Karpas-422 (cell line): ENCODE measurements around the gene USO1. TPM values are rescaled to one million over a fixed set of nuclear protein-coding genes. Genes with fewer than 3 reads are reported as not detected.

Experiments used
- DNase-seq: peaks from one replicate; pipeline ENCODE4 v3.0.0-alpha.2; 2015
- H2AFZ ChIP-seq: fragments of 200-600 bp; sonication (generic); 2 replicates; pipeline ENCODE4 v1.6.1; 2014; ENCODE audit warnings: antibody characterized with exemption, low read length, mixed read lengths
- H3K27ac ChIP-seq: fragments of 200-600 bp; sonication (generic); 2 replicates; pipeline ENCODE4 v1.5.1; 2014; ENCODE audit warnings: mild to moderate bottlenecking, low read length, moderate library complexity
- H3K27me3 ChIP-seq: fragments of 200-600 bp; sonication (generic); 2 replicates; pipeline ENCODE4 v1.6.1; 2014; ENCODE audit warnings: low read length, mixed read lengths
- H3K36me3 ChIP-seq: fragments of 200-600 bp; sonication (generic); 2 replicates; pipeline ENCODE4 v1.6.1; 2014; ENCODE audit warnings: low read length, mixed read lengths; ENCODE audit not compliant: insufficient read depth
- H3K4me1 ChIP-seq: fragments of 200-600 bp; sonication (generic); 2 replicates; pipeline ENCODE4 v1.6.1; 2014; ENCODE audit warnings: mild to moderate bottlenecking, low read length, mixed read lengths
- H3K4me2 ChIP-seq: fragments of 200-600 bp; sonication (generic); 2 replicates; pipeline ENCODE4 v1.6.1; 2014; ENCODE audit warnings: low read length, low read depth, mild to moderate bottlenecking; ENCODE audit not compliant: poor library complexity, severe bottlenecking
- H3K4me3 ChIP-seq: fragments of 200-600 bp; sonication (generic); 2 replicates; pipeline ENCODE4 v1.5.1; 2014; ENCODE audit warnings: mild to moderate bottlenecking, antibody characterized with exemption, low read length, mixed read lengths
- H3K79me2 ChIP-seq: fragments of 200-600 bp; sonication (generic); 2 replicates; pipeline ENCODE4 v1.6.1; 2014; ENCODE audit warnings: mild to moderate bottlenecking, low read length, mixed read lengths
- H3K9ac ChIP-seq: fragments of 200-600 bp; sonication (generic); 2 replicates; pipeline ENCODE4 v1.6.0; 2014; ENCODE audit warnings: low read length
- H3K9me2 ChIP-seq: fragments of 200-600 bp; sonication (generic), shearing (Covaris generic); replicated peaks from 2 replicates; pipeline ENCODE4 v1.6.0; 2014; ENCODE audit warnings: mild to moderate bottlenecking, low read length, moderate library complexity; ENCODE audit not compliant: insufficient read depth
- H3K9me3 ChIP-seq: fragments of 300-700, 200-600 bp; sonication (generic); 2 replicates; pipeline ENCODE4 v1.6.1; 2014; ENCODE audit warnings: low read length, mixed read lengths
- H4K20me1 ChIP-seq: fragments of 200-600 bp; sonication (generic); 2 replicates; pipeline ENCODE4 v1.6.1; 2014; ENCODE audit warnings: mild to moderate bottlenecking, antibody characterized with exemption, low read length, low read depth; ENCODE audit not compliant: insufficient read depth
- total RNA-seq: library from RNA; depleted of rRNA; stranded (reverse); fragments of >200 nt; shearing (Covaris generic); gene quantifications from 2 replicates; pipeline ENCODE4 v1.2.3, GENCODE V29; 2014; ENCODE audit warnings: low replicate concordance

USO1 gene
- total RNA-seq, 1 experiment from 2014 or later, result 26.2 TPM

DNA sequence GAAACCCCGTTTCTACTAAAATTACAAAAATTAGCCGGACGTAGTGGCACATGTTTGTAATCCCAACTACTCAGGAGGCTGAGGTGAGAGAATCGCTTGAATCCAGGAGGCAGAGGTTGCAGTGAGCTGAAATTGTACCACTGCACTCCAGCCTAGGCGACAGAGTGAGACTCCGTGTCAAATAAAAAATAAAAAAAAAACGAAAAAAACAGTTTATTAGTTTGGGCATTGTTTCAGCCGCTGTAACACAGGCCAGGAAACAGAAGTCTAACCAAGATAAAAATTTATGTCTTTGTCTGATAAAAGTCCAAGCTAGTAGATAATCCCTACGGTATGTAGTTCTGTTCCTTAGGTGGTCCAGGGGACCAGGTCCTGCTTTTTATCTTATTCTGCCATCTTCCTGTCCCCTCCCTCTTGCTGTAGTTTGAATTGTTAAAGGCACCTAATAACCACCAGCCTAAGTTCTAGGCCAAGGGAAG, 21.4 kb downstream of the USO1 start:
- no peak overlapping the region for H2AFZ ChIP-seq
- H3K27ac ChIP-seq, result no peak overlapping the region
- H3K4me3 ChIP-seq, result no peak overlapping the region
- H3K9ac ChIP-seq, result no peak overlapping the region
- H3K27me3 ChIP-seq, result no peaks in the 10 kb centered on the region
- no peak overlapping the region for H3K4me2 ChIP-seq
- no peaks in the 10 kb centered on the region for H3K9me3 ChIP-seq
- DNase-seq, result no peak
- peaks cover 78% of the 10 kb centered on the region for H3K79me2 ChIP-seq
- H3K9me2 ChIP-seq, result no peaks in the 10 kb centered on the region
- no peaks in the 10 kb centered on the region for H3K36me3 ChIP-seq
- H4K20me1 ChIP-seq, result no peaks in the 10 kb centered on the region
- no peaks in the 10 kb centered on the region for H3K4me1 ChIP-seq

DNA sequence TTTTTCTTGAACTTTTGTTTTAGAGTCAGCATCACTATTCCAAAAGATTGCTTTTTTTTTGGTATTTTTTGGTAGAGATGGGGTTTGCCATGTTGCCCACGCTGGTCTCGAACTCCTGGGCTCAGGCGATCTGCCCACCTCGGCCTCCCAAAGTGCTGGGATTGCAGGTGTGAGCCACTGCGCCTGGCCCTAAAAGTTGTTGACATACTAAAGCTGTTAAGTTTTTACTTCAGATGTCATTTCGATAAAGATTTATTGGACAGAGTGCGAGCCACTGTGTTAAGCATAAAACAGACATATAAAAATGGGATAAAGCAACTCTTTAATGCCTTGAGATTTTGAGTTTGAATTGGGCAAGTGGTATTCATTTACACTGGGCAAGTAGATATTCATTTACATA, 28.3 kb downstream of the USO1 start:
- Histone ChIP-seq H2AFZ (no peak overlapping the region), H3K27me3 (no peaks in the 10 kb centered on the region), H3K36me3 (peaks cover 11% of the 10 kb centered on the region), H3K4me1 (no peaks in the 10 kb centered on the region), H3K9me3 (no peaks in the 10 kb centered on the region), H3K9me2 (no peaks in the 10 kb centered on the region), H3K79me2 (peaks cover 25% of the 10 kb centered on the region), H3K27ac (no peak overlapping the region), H4K20me1 (no peaks in the 10 kb centered on the region), H3K4me2 (no peak overlapping the region), H3K4me3 (no peak overlapping the region), H3K9ac (no peak overlapping the region)
- DNase-seq, result no peak

DNA sequence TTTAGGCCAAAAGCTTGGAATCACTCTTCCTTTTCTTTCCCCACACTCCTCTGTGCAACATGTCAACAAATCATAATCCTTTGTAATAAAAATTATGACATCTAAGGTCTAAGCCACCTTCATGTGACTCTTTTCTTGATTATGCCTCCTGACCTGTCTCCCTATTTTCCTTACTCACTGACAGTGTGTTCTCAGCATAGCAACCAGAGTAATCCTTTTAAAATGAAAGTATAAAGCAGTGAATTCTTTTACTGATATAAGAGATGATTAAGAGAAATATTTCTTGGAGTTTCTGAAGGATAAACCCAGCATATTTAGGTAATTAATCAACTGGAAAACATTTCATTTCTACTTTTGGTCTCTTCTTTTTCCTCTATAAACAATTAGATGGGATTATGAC, 44.7 kb downstream of the USO1 start:
- no peak overlapping the region for H3K27ac ChIP-seq
- no peaks in the 10 kb centered on the region for H4K20me1 ChIP-seq

DNA sequence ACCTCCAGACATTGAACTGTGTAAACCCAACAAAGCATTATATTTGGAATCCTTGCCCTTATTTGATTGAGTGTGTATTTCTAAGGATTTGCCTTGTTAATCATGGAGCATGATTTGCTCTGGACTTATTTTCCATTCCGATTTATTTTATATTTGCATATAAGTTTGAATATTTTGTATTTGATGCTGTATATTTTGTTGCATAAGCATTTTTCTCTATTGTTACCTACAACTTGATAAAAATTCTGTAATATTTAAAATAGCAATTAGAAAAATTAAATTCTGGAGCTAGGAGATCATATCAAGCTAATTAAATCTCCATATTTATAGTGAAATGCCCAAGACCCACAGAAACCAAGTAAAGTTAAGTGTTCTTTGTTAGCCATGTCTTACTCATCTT, 47.2 kb downstream of the USO1 start:
- Histone ChIP-seq H3K4me3 (no peak overlapping the region), H3K36me3 (peaks cover 42% of the 10 kb centered on the region), H3K4me1 (no peaks in the 10 kb centered on the region), H4K20me1 (no peaks in the 10 kb centered on the region), H3K9ac (no peak overlapping the region), H3K79me2 (0 out of 2 replicates have a peak, but pooled peaks cover 10% of the 10 kb centered on the region), H3K27ac (no peak overlapping the region), H3K27me3 (no peaks in the 10 kb centered on the region), H2AFZ (no peak overlapping the region), H3K9me2 (no peaks in the 10 kb centered on the region), H3K9me3 (no peaks in the 10 kb centered on the region), H3K4me2 (no peak overlapping the region)
- peak; percentile 34 for DNase-seq

More for the DNA sequence above, 44.7 kb downstream of the USO1 start:
- no peaks in the 10 kb centered on the region for H3K27me3 ChIP-seq
- no peak overlapping the region for H2AFZ ChIP-seq
- H3K4me3 ChIP-seq, result no peak overlapping the region
- H3K79me2 ChIP-seq, result 0 out of 2 replicates have a peak, but pooled peaks cover 10% of the 10 kb centered on the region
- H3K4me2 ChIP-seq, result no peak overlapping the region
- peaks cover 17% of the 10 kb centered on the region; the same call in 1 of the 2 replicates for H3K36me3 ChIP-seq
- no peaks in the 10 kb centered on the region for H3K9me3 ChIP-seq
- no peaks in the 10 kb centered on the region for H3K9me2 ChIP-seq
- no peak overlapping the region for H3K9ac ChIP-seq
- H3K4me1 ChIP-seq, result no peaks in the 10 kb centered on the region
- DNase-seq, result no peak

DNA sequence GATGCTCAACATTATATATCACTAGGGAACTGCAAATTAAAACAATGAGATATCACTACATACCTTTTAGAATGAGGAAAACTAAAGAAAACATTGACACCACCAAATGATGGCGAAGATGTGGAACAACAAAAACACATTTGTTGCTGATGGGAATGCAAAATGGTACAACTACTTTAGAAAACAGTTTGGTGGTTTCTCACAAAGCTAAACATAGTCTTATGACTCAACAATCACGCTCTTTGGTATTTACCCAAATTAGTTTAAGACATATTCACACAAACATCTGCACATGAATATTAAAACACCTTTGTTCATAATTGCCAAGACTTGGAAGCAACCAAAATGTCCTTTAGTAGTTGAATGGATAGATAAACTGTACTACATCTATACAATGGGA, 53.2 kb downstream of the USO1 start:
- H3K36me3 ChIP-seq, result peaks cover 46% of the 10 kb centered on the region

DNA sequence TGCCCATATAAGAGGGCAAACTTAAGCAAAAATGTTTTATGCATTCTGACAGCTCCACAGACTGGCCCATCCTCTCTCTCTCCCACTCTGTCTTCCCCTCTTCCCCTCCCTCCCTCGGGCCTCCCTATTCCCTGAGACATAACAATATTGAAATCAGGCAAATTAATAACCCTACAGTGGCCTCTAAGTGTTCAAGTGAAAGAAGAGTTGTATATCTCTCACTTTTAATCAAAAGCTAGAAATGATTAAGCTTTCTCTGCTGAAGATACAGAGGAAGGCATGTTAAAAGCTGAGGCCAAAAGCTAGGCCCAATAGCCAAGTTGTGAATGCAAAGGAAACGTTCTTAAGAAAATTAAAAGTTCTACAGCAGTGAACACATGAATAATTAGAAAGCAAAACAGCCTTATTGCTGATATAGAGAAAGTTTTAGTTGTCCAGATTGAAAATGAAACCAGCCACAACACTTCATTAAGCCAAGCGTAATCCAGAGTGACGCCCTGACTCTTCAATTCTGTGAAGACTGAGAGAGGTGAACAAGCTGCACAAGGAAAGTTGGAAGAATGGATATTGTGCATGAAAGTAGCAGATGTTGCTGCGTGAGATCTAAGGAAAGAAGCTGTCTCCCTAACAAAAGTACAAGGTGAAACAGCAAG, 54.9 kb downstream of the USO1 start:
- Histone ChIP-seq H3K4me2 (no peak overlapping the region), H3K9ac (no peak overlapping the region), H4K20me1 (no peaks in the 10 kb centered on the region), H3K4me1 (no peaks in the 10 kb centered on the region), H3K79me2 (no peaks in the 10 kb centered on the region), H3K4me3 (no peak overlapping the region), H3K9me3 (no peaks in the 10 kb centered on the region), H3K36me3 (peaks cover 45% of the 10 kb centered on the region), H3K27ac (no peak overlapping the region), H3K9me2 (no peaks in the 10 kb centered on the region), H3K27me3 (no peaks in the 10 kb centered on the region), H2AFZ (no peak overlapping the region)
- no peak for DNase-seq

More for the DNA sequence above, 53.2 kb downstream of the USO1 start:
- Histone ChIP-seq H3K27me3 (no peaks in the 10 kb centered on the region), H3K4me1 (no peaks in the 10 kb centered on the region), H3K9me3 (no peaks in the 10 kb centered on the region), H3K4me2 (no peak overlapping the region), H3K27ac (no peak overlapping the region), H3K9ac (no peak overlapping the region), H3K9me2 (no peaks in the 10 kb centered on the region), H3K79me2 (no peaks in the 10 kb centered on the region), H2AFZ (no peak overlapping the region), H3K4me3 (no peak overlapping the region), H4K20me1 (no peaks in the 10 kb centered on the region)
- no peak for DNase-seq

DNA sequence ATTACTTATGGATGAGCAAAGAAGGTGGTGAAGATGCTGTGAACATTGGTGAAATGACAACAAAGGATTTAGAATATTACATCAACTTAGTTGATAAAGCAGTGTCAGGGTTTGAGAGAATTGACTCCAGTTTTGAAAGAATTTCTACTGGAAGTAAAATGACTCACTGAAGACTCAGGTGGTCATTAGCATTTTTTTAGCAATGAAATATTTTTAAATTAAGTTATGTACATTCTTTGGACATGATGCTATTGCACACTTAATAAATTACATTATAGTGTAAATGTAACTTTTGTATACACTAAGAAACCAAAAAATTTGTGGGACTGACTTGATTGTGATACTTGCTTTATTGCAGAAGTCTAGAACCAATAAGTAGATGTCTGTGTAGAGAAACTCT, 56.9 kb downstream of the USO1 start:
- no peak for DNase-seq
- H3K9me3 ChIP-seq, result no peaks in the 10 kb centered on the region
- no peak overlapping the region for H3K4me2 ChIP-seq
- H3K79me2 ChIP-seq, result no peaks in the 10 kb centered on the region
- H4K20me1 ChIP-seq, result no peaks in the 10 kb centered on the region
- no peak overlapping the region for H3K4me3 ChIP-seq
- H3K9me2 ChIP-seq, result no peaks in the 10 kb centered on the region
- peaks cover 24% of the 10 kb centered on the region for H3K36me3 ChIP-seq
- no peak overlapping the region for H3K9ac ChIP-seq
- H2AFZ ChIP-seq, result no peak overlapping the region
- no peak overlapping the region for H3K27ac ChIP-seq
- H3K4me1 ChIP-seq, result no peaks in the 10 kb centered on the region
- H3K27me3 ChIP-seq, result no peaks in the 10 kb centered on the region

DNA sequence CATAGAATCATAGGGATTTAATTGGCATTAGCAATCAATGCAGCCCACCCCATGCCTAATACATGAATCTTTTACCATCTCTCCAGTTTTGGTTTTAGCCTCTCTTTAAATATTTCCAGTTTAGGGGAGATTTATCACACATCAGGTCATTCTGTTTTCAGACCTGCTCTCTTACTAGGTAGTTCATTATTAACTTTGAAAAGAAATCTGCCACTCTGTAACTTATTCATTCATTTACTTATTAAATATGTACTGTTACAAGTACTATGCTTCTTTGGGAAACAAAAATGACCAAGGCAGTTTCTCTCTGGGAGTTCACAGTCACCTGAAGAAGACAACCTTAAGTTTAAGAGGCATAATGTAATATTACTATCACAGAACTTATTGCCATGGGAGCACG, 62.1 kb downstream of the USO1 start:
- H3K9me3 ChIP-seq, result no peaks in the 10 kb centered on the region
- no peak overlapping the region for H2AFZ ChIP-seq
- no peak overlapping the region for H3K4me2 ChIP-seq
- H3K27ac ChIP-seq, result no peak overlapping the region
- H3K9me2 ChIP-seq, result no peaks in the 10 kb centered on the region
- H4K20me1 ChIP-seq, result no peaks in the 10 kb centered on the region
- peaks cover 11% of the 10 kb centered on the region for H3K4me1 ChIP-seq
- H3K36me3 ChIP-seq, result no peaks in the 10 kb centered on the region
- DNase-seq, result no peak
- no peak overlapping the region for H3K9ac ChIP-seq
- no peaks in the 10 kb centered on the region for H3K79me2 ChIP-seq
- no peak overlapping the region for H3K4me3 ChIP-seq
- H3K27me3 ChIP-seq, result no peaks in the 10 kb centered on the region
